NOMO-1 treated with DMSO at 0.1 percent for 48 hours (cell line): Measurements from ENCODE around the gene FGF3.

ENCODE experiments used
- DNase-seq: peaks from one replicate; lab custom pipeline; 2025; ENCODE audit not compliant: unreplicated experiment; lab: John Stamatoyannopoulos, UW

FGF3 gene

GRCh38 chr11:69818603-69819441 lies at the start of gene FGF3:
Gene FGF3 (minus strand): TSS chr11:69819416. CDS start chr11:69818933, 483 bp downstream.
- DNase-seq: no peak

DNA sequence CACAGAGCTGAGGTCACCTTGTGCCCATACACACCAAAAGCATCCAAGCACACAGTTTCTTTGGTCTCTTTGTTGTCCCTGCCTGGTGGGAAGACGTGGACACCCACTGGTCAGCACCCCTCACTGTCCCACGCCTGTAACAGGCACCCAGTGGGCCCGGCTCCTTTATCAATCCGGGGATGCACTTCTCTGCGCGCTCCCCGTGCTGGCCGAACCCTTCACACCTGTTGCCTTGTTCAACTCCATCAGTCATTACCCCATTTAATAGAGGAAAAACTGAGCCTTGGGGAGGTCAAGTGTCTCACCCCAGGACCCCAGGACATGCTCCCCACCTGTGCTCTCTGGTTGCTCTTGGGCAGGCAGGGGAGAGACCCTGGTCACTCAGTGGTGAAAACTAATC lies 49.7 kb upstream of the FGF3 start:
- DNase-seq: no peak

DNA sequence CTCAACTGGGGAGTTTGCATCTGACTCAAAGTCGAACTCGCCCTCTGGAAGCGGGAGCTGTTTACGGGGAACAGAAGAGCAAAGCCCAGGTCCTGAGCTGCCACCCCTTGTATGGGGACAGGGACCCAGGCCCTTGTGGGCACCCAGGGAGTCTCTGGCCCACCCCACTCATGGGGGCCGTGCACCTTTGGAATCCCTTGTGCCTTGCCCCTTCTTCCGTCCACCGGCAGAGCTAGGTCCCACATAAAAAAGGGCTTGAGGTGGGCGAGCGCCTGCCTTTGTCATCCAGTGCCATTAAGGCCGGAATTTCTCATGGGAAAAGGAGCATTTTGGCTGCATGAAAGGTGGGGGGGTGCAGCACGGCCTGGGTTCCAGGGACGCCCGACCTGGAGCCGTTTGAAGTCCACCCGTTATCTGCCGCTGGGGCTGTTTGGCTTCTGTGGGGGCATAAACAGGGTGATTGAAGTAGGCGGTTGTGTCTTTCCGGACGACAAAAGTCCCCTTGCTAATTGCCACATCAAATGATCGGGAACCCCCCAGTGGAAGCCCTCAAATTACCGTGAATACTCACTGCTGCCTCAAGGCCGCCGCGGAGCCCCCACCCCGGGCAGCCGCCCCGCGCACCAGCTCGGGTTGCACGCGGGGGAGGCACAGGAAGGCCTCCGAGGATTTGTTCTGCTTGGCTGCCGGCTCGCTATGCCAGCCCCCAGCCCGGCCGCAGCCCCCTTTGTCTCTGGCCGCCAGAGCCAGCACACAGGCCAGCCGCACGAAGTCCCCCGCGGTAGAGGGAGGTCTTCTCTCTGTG lies 49.0 kb upstream of the FGF3 start:
- no peak for DNase-seq

DNA sequence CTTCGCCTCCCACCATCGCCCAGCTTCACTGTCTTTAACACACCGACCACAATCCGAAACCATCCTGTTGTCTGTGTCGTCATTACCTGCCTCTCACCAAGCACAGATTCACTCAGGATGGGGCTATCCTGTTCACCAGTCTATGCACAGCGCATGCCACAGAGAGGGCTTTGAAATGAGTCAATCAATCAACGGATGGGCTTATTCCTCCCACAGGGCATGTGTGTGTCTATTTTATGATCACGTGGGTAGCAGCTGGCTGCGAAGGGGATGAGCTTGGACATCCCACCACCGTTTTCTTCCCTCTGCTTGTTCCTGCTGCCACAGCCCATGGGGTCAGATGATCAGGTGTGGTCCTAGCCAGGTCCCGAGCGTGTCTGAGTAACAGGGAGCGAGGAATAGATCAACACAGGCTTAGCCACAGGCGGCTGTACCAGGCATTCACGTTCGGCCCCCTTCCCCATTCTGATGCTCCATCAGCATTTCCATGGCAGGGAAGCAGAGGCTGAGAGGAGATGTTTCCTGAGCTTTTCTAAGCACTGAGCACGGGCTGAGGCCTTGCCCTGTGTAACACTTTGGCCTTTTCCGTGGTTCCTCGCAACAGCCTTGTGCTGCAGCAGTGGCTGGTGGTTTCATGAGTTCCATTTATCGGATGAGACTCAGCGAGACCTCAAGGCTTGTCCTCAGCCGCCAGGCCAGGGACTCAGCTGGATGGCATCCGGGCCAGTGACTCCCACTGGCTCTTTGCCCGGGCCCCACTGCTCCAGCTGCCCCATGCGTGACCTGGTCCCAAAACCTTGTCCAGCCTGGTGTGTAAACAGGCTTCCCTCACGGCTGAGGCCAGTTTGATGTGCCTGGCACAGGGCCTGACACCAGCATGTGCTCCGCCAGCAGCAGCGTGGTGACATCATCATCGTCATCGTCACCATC lies 48.1 kb upstream of the FGF3 start:
- DNase-seq: no peak

DNA sequence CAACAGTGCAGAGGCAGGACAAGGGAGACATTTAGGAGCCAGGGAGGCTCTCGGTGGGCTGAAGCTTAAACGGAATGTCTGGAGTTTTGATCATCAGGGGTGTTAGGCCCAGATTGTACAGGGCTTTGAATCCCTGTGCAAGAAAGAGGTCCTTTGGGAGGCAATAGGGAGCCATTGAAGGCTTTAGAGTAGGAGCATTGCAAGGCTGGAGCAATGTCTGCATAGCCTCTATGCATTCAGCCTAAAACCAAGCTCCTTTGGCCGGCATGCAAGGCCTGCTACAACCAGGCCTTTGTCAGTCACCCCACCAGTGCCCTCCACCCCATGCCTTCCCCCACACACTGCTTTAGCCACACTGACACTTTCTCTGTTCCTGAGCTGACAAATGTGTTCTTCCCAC lies 47.4 kb upstream of the FGF3 start:
- no peak for DNase-seq

DNA sequence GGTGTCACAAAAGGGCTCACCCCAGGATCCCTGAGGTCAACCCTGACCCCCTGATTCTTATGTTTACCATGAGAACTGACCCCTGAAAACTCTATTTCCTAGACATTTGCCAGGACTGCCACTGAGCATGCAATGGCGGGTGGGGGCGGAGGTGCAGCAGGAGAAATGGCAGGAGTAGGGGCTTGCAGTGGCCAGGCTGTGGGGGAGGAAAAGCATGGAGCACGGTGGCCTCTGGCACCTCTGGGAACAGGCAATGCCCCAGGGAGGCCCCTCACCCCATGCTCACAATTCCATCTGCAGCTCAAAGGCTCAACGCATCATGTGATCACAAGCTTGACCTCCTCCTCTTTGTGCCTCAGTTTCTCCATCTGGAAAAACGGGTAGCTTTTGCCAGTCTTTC lies 46.5 kb upstream of the FGF3 start:
- DNase-seq: no peak

GRCh38 chr11:69864686-69865661 lies 45.8 kb upstream of the FGF3 start:
- no peak for DNase-seq

DNA sequence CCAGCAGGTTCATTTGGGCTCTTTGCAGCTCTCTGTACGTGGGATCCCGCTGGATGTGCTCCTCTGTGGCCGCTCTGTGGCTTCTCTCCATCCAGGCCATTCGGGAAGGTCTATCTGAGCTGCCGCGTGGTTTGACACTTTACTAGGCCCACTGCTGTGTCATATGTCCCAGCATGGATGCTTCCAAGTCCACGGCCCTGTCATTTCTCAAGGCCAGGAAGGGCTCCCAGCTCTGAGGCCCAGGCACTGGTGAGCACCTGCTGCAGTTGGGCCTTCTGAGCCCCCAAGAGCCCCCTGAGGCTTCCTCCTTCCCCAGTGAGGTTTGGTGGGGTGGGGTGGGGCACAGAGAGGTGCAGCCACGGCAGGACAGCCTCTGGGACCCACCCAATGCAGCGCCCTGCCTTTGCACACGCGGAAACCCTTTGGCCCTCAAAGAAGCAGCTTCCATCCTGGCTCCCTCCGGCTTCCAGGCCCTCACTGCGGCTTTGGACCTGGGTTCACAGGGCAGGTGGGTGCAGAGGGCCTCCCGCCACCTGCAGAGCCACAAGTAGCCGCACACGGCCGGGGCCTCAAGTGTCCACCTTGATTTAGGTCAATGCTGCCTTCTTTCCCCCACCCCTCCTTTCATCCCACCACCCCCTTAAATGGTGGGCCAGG lies 44.5 kb upstream of the FGF3 start:
- DNase-seq: no peak

- no peak for DNase-seq
Observed at GRCh38 chr11:69862797-69863543, 43.8 kb upstream of the FGF3 start.

- DNase-seq: no peak
Observed at GRCh38 chr11:69862331-69862771, 43.1 kb upstream of the FGF3 start.

DNA sequence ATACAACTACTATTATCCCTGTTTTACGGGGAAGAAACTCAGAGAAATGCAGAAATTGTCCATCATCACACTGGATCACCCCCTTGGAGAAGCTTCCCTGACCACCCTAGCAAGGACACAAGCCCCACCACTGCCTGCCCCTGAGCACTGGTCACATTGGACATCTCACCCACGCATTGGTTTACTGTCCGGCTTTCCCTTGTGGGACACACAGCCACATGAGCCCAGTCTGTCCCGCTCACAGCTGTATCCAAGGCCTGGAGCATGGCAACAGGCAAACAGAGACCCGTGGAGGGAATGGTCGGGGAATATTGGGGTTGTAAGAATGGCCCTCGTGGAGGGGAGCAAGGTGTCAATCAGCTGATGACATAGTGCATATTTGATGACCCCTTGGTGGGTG lies 42.7 kb upstream of the FGF3 start:
- DNase-seq: no peak

DNA sequence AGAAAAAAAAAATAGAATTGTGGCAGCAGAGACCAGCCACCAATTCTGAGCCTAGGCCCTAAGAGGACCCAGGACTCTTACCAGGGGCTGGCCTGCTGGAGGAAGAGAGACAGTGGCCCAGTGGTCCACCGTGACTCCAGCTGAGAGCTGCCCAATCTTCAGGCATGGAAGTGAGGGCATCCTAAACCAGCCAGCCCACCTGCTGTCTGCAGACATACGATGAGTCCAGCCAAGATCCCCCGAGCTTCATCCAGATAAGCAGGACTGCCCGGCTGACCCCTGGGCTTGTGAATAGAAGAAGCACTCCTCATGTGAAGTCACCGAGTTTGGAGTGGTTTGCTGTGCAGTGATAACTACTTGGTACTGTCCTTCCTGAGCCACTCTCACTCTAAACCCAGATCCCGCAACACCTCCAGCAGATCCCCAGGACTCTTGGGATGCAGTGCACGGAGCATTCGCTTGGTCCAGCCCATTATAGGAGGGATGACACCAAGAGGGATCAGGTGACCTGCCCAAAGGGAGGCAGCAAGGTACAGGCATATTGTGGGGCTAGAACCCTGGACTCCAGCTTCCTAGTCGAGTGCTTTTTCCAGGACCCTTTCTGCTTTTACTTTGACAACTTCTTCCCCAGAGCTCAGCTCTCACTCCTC lies 41.7 kb upstream of the FGF3 start:
- no peak for DNase-seq

GRCh38 chr11:69860244-69860643 lies 41.0 kb upstream of the FGF3 start:
- no peak for DNase-seq

DNA sequence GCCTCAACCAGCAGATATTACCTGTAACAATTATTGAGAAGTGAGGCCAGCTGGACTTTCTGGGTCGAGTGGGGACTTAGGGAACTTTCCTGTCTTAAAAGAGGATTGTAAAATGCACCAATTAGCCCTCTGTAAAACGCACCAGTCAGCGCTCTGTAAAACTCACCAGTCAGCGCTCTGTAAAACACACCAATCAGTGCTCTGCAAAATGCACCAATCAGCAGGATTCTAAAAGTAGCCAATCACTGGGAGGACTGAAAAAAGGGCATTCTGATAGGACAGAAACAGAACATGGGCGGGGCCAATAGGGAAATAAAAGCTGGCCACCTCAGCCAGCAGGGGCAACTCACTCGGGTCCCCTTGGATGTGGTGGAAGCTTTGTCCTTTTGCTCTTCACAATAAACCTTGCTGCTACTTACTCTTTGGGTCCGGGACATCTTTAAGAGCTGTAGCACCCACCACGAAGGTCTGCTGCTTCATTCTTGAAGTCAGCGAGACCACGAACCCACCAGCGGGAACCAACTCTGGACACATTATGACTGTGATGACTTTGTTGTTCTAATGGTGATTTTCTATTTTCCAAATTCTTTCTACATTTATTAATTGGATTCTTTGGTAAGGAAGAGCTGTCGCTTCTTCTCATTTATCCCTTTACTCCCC lies 40.2 kb upstream of the FGF3 start:
- DNase-seq: no peak

- no peak for DNase-seq
Observed at GRCh38 chr11:69855421-69855820, 36.2 kb upstream of the FGF3 start.

- DNase-seq: no peak
Observed at GRCh38 chr11:69854713-69855112, 35.5 kb upstream of the FGF3 start.

DNA sequence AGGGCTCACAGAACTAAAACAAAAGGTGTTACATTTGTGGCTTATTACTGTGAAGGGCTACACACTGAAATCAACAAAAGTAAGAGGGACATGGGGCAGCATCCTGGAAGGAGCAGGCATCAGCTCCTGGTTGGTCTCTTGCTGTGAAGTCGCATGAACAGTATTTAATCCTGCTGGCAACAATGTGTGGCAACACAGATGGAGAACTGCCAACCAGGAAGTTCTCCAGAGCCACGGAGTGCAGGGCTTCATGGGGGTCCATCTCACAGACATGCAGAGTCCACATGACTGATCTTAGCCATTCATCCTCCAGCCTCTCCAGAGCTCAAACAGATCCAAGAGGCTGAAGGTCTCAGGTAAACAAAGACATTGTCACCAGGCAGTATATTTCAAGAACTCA lies 32.8 kb upstream of the FGF3 start:
- DNase-seq: no peak

- DNase-seq: no peak
Observed at GRCh38 chr11:69848201-69848600, 29.0 kb upstream of the FGF3 start.
